AG20443 (cell line): ENCODE data around the gene SEMA4D.

Experiments
- DNase-seq: peaks from one replicate; pipeline ENCODE4 v3.0.0; 2012; ENCODE audit warnings: low spot score, mixed read lengths

Gene SEMA4D

DNA sequence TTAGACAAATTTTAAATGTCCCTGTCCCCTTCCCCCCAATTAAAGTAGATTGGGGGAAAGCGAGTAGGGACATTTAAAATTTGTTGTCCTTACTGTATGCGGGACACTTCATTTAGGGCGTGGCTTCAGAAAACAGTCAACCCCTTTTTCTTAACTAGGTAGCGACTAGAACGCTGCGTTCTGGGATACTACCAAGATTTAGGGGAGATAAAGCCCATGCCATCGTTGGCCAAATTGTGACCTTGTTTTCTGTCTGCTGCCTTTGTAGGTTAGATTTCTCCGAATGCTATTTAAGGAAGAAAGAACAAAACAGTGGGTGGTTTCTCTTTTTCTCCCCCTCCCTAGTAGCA lies 185.7 kb downstream of the SEMA4D start:
- no peak for DNase-seq

DNA sequence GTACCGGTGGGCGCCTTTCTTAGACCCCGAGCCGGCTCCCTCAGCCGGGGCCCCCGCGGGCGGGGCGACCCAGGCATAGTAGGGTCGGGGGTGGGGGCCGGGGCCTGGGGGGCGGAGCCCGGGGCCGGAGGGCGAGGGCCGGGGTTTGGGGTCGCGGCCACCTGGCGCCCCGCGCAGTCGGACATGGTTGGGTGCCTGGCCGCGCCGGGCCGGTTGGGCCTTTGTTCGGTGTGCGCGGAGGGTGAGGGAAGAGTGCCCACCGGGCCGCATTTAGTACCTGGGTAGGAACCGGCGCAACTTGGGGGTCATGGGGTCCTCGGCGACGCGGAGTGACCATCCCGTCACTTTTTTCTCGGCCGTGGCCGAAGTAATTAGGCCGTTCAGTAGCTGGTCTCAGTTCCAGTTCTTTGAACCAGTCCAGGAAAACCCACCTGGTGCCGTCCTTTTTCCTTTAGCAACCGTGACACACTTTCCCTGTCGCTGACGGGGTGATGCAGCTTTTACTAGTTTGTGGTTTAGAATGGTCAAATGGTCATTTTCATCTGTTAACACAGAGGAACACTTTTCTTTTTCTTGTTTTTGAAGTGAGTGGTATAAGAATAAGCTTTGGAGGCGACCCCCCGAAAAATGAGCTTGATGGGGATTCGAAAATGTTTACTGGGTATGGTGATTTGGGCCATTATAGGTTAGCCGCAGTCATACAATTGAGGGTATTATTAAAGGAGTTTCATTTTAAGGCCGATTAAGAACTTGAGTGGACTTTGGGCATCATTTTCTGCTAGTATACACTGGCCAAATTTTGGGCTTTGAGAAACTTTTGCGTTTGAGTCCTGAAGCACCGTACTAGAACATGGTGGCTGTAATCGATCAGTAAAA lies 186.3 kb downstream of the SEMA4D start:
- DNase-seq = no peak
